Suprapubic skin (tissue), 4 donors: ENCODE data around the gene DCDC2C. TPM values are rescaled to one million over a fixed set of nuclear protein-coding genes. Genes with fewer than 3 reads are reported as not detected.

Experiments used
- DNase-seq, 2 donors: peaks; one replicate each; pipeline ENCODE4 v3.0.0-alpha.2; 2019; ENCODE audit warnings: low spot score in 2 of 2
- H3K27ac ChIP-seq: fragments of 200-600 bp; sonication (generic); one replicate; pipeline ENCODE4 v1.5.1; 2019
- H3K27me3 ChIP-seq: fragments of 200-600 bp; sonication (generic); one replicate; pipeline ENCODE4 v1.5.1; 2019
- H3K36me3 ChIP-seq: fragments of 200-600 bp; sonication (generic); one replicate; pipeline ENCODE4 v1.5.1; 2019
- H3K4me1 ChIP-seq: fragments of 200-600 bp; sonication (generic); one replicate; pipeline ENCODE4 v1.5.1; 2019
- H3K4me3 ChIP-seq: fragments of 200-600 bp; sonication (generic); one replicate; pipeline ENCODE4 v1.5.1; 2019; ENCODE audit warnings: mild to moderate bottlenecking
- H3K9me3 ChIP-seq: fragments of 200-600 bp; sonication (generic); one replicate; pipeline ENCODE4 v1.5.1; 2019
- EP300 ChIP-seq: sonication (generic); formaldehyde crosslinking; IDR thresholded peaks from one replicate; pipeline ENCODE4 v1.6.1; 2017; ENCODE audit warnings: antibody characterized with exemption
- POLR2A ChIP-seq, 2 donors: fragments of 450-650 bp; IDR thresholded peaks; one replicate each; pipeline ENCODE4 v1.6.1; 2017; ENCODE audit warnings: antibody characterized with exemption in 2 of 2, mild to moderate bottlenecking in 2 of 2, moderate library complexity in 2 of 2
- POLR2AphosphoS5 ChIP-seq, 3 donors: sonication (generic); formaldehyde crosslinking; IDR thresholded peaks; one replicate each; pipeline ENCODE4 v1.6.1; 2017; ENCODE audit warnings: antibody characterized with exemption in 3 of 3
- WGBS: methylation state at CpG from one replicate; pipeline ENCODE4 v1.1.5; 2018; 5-methylcytosine and 5-hydroxymethylcytosine counted together
- total RNA-seq, 4 donors: library from RNA; depleted of rRNA; stranded (reverse); fragments of >200 nt; gene quantifications; one replicate each; pipeline ENCODE4 v1.1.0, GENCODE V29; 2016
- TF ChIP-seq, protein P1 (sequence below), 2 donors: fragments of 200-600 bp in 1 of 2; fragments of 450-650 bp in 1 of 2; sonication (generic) in 1 of 2; IDR thresholded peaks; one replicate each; pipeline ENCODE4 v1.5.1; 2016 to 2019; ENCODE audit warnings: antibody characterized with exemption in 2 of 2, mild to moderate bottlenecking in 1 of 2, moderate library complexity in 1 of 2

Gene DCDC2C
- total RNA-seq, 4 donors from 2014 or later = 1.0 TPM; not detected in 3

DNA sequence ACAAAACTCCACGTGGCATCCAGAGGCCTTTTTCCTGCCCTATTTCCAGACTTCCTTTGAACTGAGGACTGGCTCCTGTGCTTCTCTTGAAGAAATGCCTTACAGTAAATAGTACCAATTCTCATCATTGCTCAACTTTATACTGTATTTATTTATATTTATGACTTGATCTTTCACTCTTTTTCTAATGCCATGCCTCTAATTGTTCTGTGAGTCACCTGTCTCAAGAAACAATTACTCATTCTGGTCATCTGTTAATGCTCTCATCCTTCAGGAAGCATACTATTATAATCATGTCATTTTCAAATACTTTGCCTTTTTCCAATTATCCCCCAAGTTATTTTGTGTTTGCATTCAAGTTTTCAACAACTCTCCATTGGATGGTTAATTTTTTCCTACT is 85.9 kb downstream of the DCDC2C start:
- H3K4me3 ChIP-seq = no peak overlapping the region
- H3K27ac ChIP-seq = no peak overlapping the region
- H3K4me1 ChIP-seq = no peaks in the 10 kb centered on the region
- DNase-seq = no peak
- no peaks in the 10 kb centered on the region for H3K36me3 ChIP-seq
- WGBS = 25% methylated on average over 1 of the region's 1 CpG
- no peaks in the 10 kb centered on the region for H3K27me3 ChIP-seq
- H3K9me3 ChIP-seq = no peaks in the 10 kb centered on the region
- no peak for TF ChIP-seq POLR2AphosphoS5 (IDR thresholded peaks at IDR 0.05)
- no peak for TF ChIP-seq POLR2A (IDR thresholded peaks at IDR 0.05)
- TF ChIP-seq, protein P1, sequence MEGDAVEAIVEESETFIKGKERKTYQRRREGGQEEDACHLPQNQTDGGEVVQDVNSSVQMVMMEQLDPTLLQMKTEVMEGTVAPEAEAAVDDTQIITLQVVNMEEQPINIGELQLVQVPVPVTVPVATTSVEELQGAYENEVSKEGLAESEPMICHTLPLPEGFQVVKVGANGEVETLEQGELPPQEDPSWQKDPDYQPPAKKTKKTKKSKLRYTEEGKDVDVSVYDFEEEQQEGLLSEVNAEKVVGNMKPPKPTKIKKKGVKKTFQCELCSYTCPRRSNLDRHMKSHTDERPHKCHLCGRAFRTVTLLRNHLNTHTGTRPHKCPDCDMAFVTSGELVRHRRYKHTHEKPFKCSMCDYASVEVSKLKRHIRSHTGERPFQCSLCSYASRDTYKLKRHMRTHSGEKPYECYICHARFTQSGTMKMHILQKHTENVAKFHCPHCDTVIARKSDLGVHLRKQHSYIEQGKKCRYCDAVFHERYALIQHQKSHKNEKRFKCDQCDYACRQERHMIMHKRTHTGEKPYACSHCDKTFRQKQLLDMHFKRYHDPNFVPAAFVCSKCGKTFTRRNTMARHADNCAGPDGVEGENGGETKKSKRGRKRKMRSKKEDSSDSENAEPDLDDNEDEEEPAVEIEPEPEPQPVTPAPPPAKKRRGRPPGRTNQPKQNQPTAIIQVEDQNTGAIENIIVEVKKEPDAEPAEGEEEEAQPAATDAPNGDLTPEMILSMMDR (IDR thresholded peaks at IDR 0.05) = no peak
- TF ChIP-seq EP300 = no peak

DNA sequence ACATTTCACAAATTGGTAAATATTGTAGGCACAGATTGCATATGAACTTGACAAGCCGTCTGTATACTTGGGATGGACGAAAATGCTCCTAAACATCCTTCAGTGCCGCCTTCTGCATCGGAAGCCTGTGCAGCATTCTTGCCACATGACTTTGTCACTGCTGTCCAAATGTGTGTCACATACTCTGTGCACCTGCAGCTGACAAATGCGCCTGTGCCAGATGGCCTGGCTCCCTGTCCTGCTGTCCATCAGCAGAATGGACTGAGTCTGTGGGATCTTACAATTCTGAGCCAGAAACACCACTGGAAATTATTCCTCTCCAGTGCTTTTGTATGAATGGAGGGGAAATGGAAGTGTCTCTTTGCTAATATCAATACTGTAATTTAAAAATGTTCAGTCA is 89.9 kb downstream of the DCDC2C start:
- no peaks in the 10 kb centered on the region for H3K27me3 ChIP-seq
- no peaks in the 10 kb centered on the region for H3K9me3 ChIP-seq
- TF ChIP-seq, protein P1 (IDR thresholded peaks at IDR 0.05) = no peak
- TF ChIP-seq EP300 (no peak), POLR2A (IDR thresholded peaks at IDR 0.05) (no peak), POLR2AphosphoS5 (IDR thresholded peaks at IDR 0.05) (no peak)
- no peak overlapping the region for H3K4me3 ChIP-seq
- no peak for DNase-seq
- no peak overlapping the region for H3K27ac ChIP-seq
- WGBS = 80% methylated on average over 5 of the region's 5 CpGs
- no peaks in the 10 kb centered on the region for H3K36me3 ChIP-seq
- H3K4me1 ChIP-seq = no peaks in the 10 kb centered on the region

DNA sequence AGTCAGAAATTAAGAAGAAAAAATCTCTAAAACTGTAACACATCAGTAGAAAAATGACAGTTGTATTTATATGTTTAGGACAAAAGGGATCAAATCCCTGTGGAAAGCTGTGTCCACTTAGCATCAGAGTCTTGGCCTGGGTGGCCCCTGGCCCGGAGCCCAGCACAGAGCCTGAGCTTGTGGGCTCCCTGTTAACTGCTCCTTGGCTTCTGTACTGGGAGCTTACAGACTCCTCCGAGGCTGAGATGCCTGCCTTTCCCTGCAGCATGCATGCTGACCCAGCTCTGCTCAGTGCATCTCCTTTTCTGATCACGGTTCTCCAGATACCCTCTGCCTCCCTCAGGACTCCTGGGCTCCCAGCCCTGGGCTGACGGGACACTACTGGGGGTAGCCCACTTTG is 98.1 kb downstream of the DCDC2C start:
- no peak for DNase-seq
- no peaks in the 10 kb centered on the region for H3K4me1 ChIP-seq
- no peaks in the 10 kb centered on the region for H3K27me3 ChIP-seq
- 88% methylated on average over 4 of the region's 4 CpGs for WGBS
- H3K4me3 ChIP-seq = no peak overlapping the region
- TF ChIP-seq EP300 = no peak
- TF ChIP-seq POLR2AphosphoS5 (IDR thresholded peaks at IDR 0.05) = no peak
- no peak for TF ChIP-seq POLR2A (IDR thresholded peaks at IDR 0.05)
- TF ChIP-seq, protein P1 (IDR thresholded peaks at IDR 0.05) = no peak
- H3K36me3 ChIP-seq = no peaks in the 10 kb centered on the region
- H3K27ac ChIP-seq = no peak overlapping the region
- H3K9me3 ChIP-seq = no peaks in the 10 kb centered on the region

DNA sequence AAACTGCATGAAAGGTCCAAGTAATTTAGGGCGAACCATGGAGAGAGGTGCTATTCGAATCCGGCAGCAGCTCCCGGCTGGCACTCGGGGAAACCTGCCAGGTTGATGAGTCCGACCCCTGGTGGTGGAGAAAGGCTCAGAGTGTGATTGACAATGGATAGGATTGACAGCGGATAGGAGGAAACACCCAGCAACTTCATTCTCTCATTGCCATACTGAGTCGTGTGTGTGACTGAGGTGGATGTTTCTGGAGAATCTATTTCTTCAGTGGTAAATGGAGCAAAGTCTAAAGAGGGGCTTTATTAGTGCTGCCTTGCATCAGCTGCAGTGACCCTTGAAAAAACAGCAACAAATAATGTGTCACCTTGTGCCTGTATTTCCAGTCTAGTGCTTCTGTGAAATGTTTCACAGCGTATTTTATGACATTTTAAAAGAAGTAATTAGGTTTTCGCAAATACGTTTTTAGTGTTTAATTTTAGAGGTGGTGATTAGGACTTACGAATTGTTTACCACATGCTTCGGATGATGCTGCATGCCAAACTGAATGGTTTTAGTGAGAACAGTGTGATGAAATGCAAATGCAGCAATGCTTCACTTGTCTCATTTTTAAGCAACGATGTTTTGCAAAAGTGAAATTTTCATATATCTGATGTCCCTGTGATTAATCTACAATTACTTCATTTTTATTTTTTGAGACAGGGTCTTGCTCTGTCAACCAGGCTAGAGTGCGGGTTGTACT is 102.0 kb downstream of the DCDC2C start:
- no peak for TF ChIP-seq POLR2AphosphoS5 (IDR thresholded peaks at IDR 0.05)
- TF ChIP-seq, protein P1 (IDR thresholded peaks at IDR 0.05) = peak in 1 of 2 donors; percentile 23
- Histone ChIP-seq H3K4me1 (no peaks in the 10 kb centered on the region), H3K27me3 (no peaks in the 10 kb centered on the region), H3K27ac (no peak overlapping the region), H3K9me3 (no peaks in the 10 kb centered on the region), H3K4me3 (no peak overlapping the region), H3K36me3 (no peaks in the 10 kb centered on the region)
- WGBS = 57% methylated on average over 15 of the region's 15 CpGs
- DNase-seq = no peak

DNA sequence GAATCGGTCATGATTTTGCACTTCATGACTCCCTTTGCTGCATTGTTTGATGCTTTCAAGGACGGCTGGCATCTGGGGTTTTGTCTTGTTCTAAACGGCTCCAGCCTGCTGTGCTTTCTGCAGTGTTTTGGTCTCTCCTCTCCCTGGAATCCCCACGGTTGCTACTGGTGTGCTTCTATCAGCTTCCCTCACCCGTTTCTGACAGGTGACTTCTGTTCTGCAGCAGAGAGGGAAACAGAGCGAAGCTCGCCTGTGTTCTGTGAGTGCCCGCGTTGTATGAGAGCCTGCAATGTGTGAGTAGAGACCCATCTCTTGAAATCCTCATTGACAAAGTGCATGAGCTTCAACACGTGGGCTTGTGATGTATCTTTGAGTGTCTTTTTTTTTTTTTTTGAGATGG is 102.8 kb downstream of the DCDC2C start:
- TF ChIP-seq, protein P1 (IDR thresholded peaks at IDR 0.05) = no peak
- TF ChIP-seq EP300 = no peak
- no peak for TF ChIP-seq POLR2A (IDR thresholded peaks at IDR 0.05)
- no peak for TF ChIP-seq POLR2AphosphoS5 (IDR thresholded peaks at IDR 0.05)
- no peaks in the 10 kb centered on the region for H3K36me3 ChIP-seq
- peaks cover 3% of the 10 kb centered on the region for H3K9me3 ChIP-seq
- no peaks in the 10 kb centered on the region for H3K4me1 ChIP-seq
- no peak overlapping the region for H3K4me3 ChIP-seq
- H3K27ac ChIP-seq = no peak overlapping the region
- no peaks in the 10 kb centered on the region for H3K27me3 ChIP-seq
- DNase-seq = no peak
- WGBS = 86% methylated on average over 10 of the region's 10 CpGs
